Activated T-cell treated with anti-CD3 and anti-CD28 coated beads for 4 hours (primary cell): ENCODE results near the gene SAT1.

ENCODE experiments used
- DNase-seq: peaks from one replicate; pipeline ENCODE4 v3.0.0-alpha.2; 2020

Gene SAT1

DNA sequence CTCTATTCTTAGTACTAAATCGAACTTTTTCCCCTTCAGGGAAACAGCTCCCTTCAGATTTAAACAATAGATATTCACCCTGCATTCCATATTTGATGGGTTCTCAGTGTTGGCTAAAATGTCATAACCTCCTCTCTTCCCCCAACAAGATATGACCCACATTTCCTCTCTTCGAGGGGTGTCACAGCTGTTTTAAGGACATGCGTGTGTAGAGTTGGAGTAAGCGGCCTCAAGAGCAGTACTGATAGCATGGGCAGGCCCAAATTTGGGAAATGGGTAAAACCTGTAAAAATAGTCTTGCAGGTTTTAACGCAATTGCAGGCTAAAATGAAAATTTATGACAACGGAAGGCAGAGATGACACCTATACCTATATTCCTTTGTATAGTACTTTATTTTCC, 28.7 kb downstream of the SAT1 start:
- DNase-seq = no peak

GRCh38 chrX:23813808-23814207, 30.8 kb downstream of the SAT1 start:
- DNase-seq = no peak

DNA sequence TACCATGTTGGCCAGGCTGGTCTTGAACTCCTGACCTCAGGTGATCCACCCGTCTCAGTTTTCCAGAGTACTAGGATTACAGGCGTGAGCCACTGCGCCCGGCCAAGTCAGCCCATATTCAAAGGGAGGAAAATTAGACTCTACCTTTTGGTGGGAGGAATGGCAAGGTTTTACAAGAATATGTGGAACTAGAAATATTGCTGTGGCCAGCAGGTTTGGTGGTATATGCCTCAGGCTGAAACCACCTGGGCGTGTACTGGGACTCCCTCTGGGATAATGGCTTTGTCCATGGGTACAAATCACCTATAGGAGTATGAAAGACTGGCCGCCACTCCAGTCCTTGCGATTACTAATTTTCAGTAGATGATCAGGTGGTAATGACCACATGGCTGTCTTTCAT, 32.4 kb downstream of the SAT1 start:
- no peak for DNase-seq

DNA sequence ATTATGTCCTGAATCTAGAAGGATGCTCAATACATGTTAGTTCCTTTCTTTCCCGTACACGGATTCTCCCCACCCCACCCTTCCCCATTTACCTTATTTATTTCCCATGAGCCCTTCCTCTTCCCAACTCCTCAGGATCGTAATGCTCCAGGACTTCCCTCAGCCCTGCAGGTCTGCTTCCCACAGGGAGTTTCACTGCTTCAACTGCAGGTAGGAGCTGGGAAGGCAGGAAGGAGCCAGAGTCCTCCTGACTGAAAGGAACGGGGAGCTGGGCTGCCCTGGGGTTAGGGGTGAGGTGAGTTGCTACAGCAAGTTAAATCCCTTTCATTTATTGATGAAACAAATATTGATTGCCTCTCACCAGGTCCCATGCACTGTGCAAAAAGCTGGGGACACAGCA, 33.2 kb downstream of the SAT1 start:
- DNase-seq = no peak

DNA sequence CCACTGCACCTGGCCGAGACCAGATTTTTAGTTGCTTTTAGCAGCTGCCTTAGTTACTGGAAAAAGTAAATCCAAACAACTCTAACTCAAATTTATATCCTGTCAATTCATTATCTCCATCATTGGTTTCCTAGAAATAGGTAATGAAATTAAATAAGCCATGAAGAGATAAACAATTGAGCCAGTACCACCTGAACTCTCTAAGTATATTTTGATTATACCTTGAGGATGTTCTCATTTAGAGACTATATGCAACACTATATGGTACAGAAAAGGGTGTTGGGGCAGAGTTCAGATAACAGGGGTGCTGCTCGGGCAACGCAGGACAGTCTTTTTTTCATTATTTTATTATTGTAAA, 35.0 kb downstream of the SAT1 start:
- no peak for DNase-seq

DNA sequence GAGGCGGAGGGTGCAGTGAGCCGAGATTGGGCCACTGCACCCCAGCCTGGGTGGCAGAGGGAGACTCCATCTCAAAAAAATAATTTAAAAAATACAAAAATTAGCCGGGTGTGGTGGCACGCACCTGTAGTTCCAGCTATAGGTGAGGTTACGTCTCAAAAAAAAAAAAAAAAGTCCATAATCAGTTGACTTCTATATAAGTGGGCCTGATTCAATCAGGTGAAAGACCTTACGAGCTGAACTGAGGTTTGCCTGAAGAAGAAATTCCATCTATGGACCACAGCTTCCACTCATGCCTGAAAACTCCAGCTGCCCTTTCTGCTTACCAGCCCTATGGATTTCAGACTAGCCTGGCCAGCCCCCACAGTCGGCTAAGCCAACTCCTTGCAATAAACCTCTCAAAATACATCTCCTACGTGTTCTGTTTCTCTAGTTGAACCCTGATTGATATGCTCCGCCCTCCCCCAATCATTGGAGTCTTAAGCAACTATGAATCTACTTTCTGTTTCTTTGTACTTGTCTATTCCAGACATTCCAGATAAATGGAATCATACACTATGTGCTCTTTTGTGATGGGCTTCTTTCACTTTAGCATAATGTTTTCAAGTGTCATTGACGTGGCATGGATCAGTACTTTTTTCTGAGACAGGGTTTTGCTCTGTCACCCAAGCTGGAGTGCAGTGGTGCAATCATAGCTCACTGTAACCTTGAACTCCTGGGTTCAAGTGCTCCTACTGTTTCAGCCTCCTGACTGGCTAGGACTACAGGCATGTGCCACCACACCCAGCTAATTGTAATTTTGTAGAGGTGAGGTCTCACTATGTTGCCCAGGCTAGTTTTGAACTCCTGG, 36.6 kb downstream of the SAT1 start:
- DNase-seq = no peak

DNA sequence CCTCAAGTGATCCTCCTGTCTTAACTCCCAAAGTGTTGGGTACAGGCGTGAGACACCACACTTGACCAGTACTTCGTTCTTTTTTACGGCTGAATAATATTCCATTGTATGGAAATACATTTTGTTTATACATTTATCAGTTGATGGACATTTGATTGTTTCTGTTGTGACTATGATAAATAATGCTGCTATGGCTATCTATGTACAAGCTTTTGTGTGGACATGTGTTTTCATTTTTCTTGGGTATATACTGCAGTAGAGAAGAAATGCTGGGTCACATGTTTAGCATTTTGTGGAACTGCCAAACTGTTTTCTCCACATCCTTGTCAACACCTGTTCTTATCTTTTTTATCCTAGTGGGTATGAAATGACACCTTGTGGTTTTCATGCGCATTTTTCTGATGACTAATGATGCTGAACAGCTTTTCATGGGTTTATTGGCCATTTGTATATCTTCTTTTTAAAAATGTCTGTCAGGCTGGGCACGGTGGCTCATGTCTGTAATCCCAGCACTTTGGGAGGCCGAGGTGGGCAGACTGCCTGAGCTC, 37.3 kb downstream of the SAT1 start:
- DNase-seq = no peak

- DNase-seq = no peak
These were observed 38.9 kb downstream of the SAT1 start for GRCh38 chrX:23821847-23822246.

GRCh38 chrX:23822397-23822796, 39.4 kb downstream of the SAT1 start:
- DNase-seq = no peak

DNA sequence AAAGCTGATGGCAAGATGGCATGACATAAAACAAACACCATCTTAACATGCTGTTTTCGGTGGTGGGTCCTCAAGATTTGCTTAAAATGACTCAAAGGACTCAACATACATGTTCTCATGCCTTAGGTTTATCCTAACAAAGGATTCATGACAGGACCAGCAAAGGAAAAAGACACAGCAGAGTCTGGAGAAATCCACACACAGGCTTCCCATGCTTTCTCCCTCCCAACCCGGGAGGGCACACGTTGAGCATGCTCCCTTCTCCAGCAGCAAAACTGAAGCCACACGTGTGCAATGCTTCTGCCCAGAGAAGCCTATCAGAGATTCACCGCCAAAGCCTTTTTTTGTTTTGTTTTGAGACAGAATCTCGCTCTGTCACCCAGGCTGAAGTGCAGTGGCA, 39.9 kb downstream of the SAT1 start:
- DNase-seq = no peak

- DNase-seq = no peak
These were observed 42.7 kb downstream of the SAT1 start for GRCh38 chrX:23825675-23826074.

DNA sequence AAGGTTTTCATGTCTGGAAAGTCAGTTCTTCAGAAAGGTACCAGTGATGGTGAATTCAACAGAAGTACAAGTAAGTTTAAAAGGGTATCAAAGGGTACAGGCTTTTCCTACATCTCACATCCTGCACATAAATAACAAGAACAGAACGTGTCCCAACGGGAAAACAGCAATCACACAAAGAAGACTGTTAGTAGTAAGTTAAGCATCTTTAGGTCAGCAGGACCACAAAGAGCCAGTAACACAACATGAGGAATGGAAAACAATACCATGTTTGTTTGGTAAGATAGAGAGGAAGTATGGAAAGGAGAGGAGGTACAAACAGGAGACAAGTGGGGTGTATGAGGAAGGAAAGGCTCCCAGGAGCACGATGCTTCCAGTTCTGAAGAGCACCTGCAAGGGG, 43.2 kb downstream of the SAT1 start:
- DNase-seq = no peak

- no peak for DNase-seq
These were observed 43.7 kb downstream of the SAT1 start for GRCh38 chrX:23826653-23827052.

DNA sequence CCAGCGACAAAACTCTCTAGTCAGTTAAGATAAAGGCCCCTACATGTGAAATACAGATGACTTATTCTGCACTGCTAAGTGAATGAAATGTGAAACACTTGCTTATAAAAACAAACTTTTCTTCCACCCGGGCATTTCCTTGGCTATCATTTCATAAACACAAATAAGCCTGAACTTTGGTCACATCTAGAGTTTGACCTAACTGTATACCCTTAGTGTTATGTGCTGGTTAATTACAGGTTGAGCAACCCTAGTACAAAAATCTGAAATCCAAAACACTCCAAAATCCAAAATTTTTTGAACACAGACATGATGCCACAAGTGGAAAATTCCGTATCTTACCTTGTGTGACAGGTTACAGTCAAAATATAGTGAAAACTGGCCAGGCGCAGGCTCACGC, 45.9 kb downstream of the SAT1 start:
- DNase-seq = no peak

- no peak for DNase-seq
These were observed 49.7 kb downstream of the SAT1 start for GRCh38 chrX:23832721-23833120.
